HUDEP-2 (cell line): ENCODE measurements around the gene DYNC2LI1.

Source experiments
- DNase-seq, 76 experiments: peaks; one replicate each; lab custom pipeline; 2025; ENCODE audit not compliant: unreplicated experiment in 76 of 76; lab: John Stamatoyannopoulos, UW

The DYNC2LI1 gene

GRCh38 chr2:43841949-43842865 lies 68.4 kb downstream of the DYNC2LI1 start:
- no peak for DNase-seq

DNA sequence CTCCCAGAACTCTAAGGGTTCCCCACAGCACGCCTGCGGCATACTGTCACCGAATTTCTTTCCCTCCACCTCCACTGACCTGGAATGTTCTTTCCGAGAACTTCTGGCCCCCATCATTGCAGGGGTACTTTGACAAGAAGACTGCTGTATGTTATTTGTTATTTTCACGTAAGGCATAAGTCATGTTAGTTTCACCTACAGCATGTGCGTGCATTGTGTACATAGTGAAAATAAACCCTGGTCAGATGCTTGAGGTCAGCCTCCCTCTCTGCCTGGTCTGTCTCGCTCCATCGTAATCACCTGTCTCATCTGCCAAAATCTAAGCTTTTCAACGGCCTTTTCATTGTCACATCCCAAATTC lies 69.0 kb downstream of the DYNC2LI1 start:
- no peak for DNase-seq

- DNase-seq: no peak
These were observed 71.3 kb downstream of the DYNC2LI1 start for GRCh38 chr2:43845181-43845580.

GRCh38 chr2:43846140-43846793 lies 72.4 kb downstream of the DYNC2LI1 start:
- DNase-seq: no peak

DNA sequence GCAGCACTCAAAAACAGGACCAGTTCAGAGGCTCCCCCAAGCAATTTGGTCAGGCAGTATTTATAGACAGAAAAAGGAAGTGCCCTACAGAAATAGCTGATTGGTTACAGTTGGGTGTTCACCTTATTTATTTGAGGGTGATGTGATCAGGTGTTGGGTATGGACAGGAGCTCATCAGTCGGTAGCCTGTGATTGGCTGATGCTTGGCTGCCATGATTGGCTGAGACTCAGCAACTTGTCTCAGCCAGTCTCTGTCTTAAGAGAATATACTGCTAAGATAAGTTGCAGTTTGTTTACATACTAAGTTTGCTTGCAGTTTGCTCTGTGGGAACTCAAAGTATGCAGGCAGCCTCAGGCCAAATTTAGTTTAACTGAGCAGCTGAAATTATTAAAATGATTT lies 74.4 kb downstream of the DYNC2LI1 start:
- DNase-seq: no peak

GRCh38 chr2:43851011-43851980 lies 77.5 kb downstream of the DYNC2LI1 start:
- DNase-seq: no peak

GRCh38 chr2:43852196-43852730 lies 78.4 kb downstream of the DYNC2LI1 start:
- no peak for DNase-seq

DNA sequence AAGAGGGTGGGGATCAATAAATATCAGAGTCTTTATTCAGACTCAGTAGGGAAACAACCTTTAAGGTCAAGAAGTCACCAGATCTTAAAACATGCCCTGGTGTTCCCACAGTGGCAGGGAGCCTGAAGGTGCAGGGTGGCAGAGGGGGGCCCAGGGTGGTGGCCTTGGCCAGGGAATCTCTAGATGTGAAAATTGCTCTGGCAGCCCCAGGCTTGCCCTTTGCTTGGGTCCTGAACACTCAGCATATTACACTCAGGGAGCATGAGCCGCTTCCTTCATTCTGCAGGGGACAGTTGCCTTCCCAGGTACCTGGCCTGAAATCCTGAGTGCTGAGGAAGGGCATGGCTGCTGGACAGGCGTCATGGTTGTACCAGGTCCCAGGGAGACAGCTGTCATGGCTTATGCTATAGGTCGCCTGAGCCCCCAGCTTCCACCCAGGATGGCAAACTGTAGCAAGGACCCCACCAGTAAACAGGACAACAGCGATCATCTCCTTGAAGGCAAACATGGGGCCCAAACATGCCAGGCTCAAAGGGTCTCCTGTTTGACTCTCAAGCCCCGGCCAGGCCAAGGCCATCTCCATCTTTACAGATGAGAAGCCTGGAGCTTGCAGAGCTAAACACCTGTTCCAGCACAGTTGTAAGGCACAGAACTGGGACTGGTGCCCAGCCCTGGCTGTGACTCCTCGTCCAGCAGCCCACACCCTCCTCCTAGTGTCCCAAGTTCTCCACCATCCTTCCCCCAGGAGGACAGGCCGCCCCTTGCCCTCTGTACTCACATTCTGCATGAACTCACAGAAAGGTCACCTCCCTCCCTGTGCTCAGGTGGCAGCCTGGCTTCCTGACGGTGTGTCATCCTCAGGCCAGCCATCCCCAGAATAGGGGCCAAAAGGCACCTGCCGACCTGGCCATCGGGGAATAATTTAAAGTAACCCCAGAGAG lies 79.6 kb downstream of the DYNC2LI1 start:
- no peak for DNase-seq

- no peak for DNase-seq
These were observed 80.8 kb downstream of the DYNC2LI1 start for GRCh38 chr2:43854671-43855070.

- DNase-seq: no peak
These were observed 81.5 kb downstream of the DYNC2LI1 start for GRCh38 chr2:43855292-43855691.
